Measurements from ENCODE around the gene MED13L. TPM values are rescaled to one million over a fixed set of nuclear protein-coding genes. Genes with fewer than 3 reads are reported as not detected.

The MED13L gene
- total and polyA plus RNA-seq, 4 donors = 7.9 to 94.0 (median 37.7) TPM

GRCh38 chr12:116209503-116209902, 68.0 kb downstream of the MED13L start:
- peaks cover 0 to 2% (median 0%) of the 10 kb centered on the region in 4 donors for H3K4me1 ChIP-seq (ENCODE audit: control insufficient read depth in 4 of 4, insufficient read depth in 4 of 4, low read length in 3 of 4)
- WGBS = 92% methylated on average over 2 of the region's 2 CpGs
- no peak overlapping the region for H3K9ac ChIP-seq (ENCODE audit: low read depth in 1 of 2, low read length in 2 of 2)
- H3K27me3 ChIP-seq (ENCODE audit: control insufficient read depth in 4 of 4, insufficient read depth in 4 of 4, low read length in 3 of 4) = no peaks in the 10 kb centered on the region
- H3K4me3 ChIP-seq (ENCODE audit: low read depth in 1 of 3, low read length in 3 of 3) = no peak overlapping the region
- TF ChIP-seq GABPA (IDR thresholded peaks at IDR 0.05 in 1 of 2, conservative IDR thresholded peaks at IDR 0.05 in 1 of 2) (no peak), FOXA1 (IDR thresholded peaks at IDR 0.05) (no peak), YY1 (IDR thresholded peaks at IDR 0.05) (no peak), JUND (IDR thresholded peaks at IDR 0.05) (no peak), SP1 (IDR thresholded peaks at IDR 0.05) (no peak), ATF3 (IDR thresholded peaks at IDR 0.05) (no peak), ZBTB33 (IDR thresholded peaks at IDR 0.05) (no peak)
- no peaks in the 10 kb centered on the region for H3K9me3 ChIP-seq (ENCODE audit: control insufficient read depth in 4 of 4, low read length in 3 of 4)
- H3K36me3 ChIP-seq (ENCODE audit: control insufficient read depth in 4 of 4, insufficient read depth in 3 of 4, low read depth in 1 of 4, low read length in 3 of 4) = no peaks in the 10 kb centered on the region
- no peak for DNase-seq (ENCODE audit: low spot score)
- no peak overlapping the region for H3K27ac ChIP-seq (ENCODE audit: low read depth in 1 of 2, low read length in 2 of 2)

GRCh38 chr12:116207274-116207673, 70.2 kb downstream of the MED13L start:
- WGBS = 98% methylated on average over 3 of the region's 3 CpGs
- Histone ChIP-seq H3K27me3 (ENCODE audit: control insufficient read depth in 4 of 4, insufficient read depth in 4 of 4, low read length in 3 of 4) (no peaks in the 10 kb centered on the region), H3K9ac (ENCODE audit: low read depth in 1 of 2, low read length in 2 of 2) (no peak overlapping the region), H3K36me3 (ENCODE audit: control insufficient read depth in 4 of 4, insufficient read depth in 3 of 4, low read depth in 1 of 4, low read length in 3 of 4) (no peaks in the 10 kb centered on the region), H3K4me3 (ENCODE audit: low read depth in 1 of 3, low read length in 3 of 3) (no peak overlapping the region), H3K4me1 (ENCODE audit: control insufficient read depth in 4 of 4, insufficient read depth in 4 of 4, low read length in 3 of 4) (peaks cover 0 to 4% (median 1%) of the 10 kb centered on the region in 4 donors), H3K27ac (ENCODE audit: low read depth in 1 of 2, low read length in 2 of 2) (no peak overlapping the region), H3K9me3 (ENCODE audit: control insufficient read depth in 4 of 4, low read length in 3 of 4) (no peaks in the 10 kb centered on the region)
- TF ChIP-seq NR2F2 (IDR thresholded peaks at IDR 0.05) (no peak), CTCF (IDR thresholded peaks at IDR 0.05; ENCODE audit: low read depth, low read length, missing input control) (no peak), FOXA2 (IDR thresholded peaks at IDR 0.05) (no peak), HNF4A (conservative IDR thresholded peaks at IDR 0.05) (no peak)
- DNase-seq (ENCODE audit: low spot score) = no peak

GRCh38 chr12:116206828-116207227, 70.7 kb downstream of the MED13L start:
- DNase-seq (ENCODE audit: low spot score) = no peak
- Histone ChIP-seq H3K4me1 (ENCODE audit: control insufficient read depth in 4 of 4, insufficient read depth in 4 of 4, low read length in 3 of 4) (peaks cover 0 to 4% (median 1%) of the 10 kb centered on the region in 4 donors), H3K9ac (ENCODE audit: low read depth in 1 of 2, low read length in 2 of 2) (no peak overlapping the region), H3K9me3 (ENCODE audit: control insufficient read depth in 4 of 4, low read length in 3 of 4) (no peaks in the 10 kb centered on the region), H3K4me3 (ENCODE audit: low read depth in 1 of 3, low read length in 3 of 3) (no peak overlapping the region), H3K27me3 (ENCODE audit: control insufficient read depth in 4 of 4, insufficient read depth in 4 of 4, low read length in 3 of 4) (no peaks in the 10 kb centered on the region), H3K36me3 (ENCODE audit: control insufficient read depth in 4 of 4, insufficient read depth in 3 of 4, low read depth in 1 of 4, low read length in 3 of 4) (no peaks in the 10 kb centered on the region), H3K27ac (ENCODE audit: low read depth in 1 of 2, low read length in 2 of 2) (no peak overlapping the region)
- WGBS = 97% methylated on average over 3 of the region's 3 CpGs
- TF ChIP-seq MAX (IDR thresholded peaks at IDR 0.05) = no peak
- no peak for TF ChIP-seq TAF1 (conservative IDR thresholded peaks at IDR 0.05)
- no peak for TF ChIP-seq HNF4A (conservative IDR thresholded peaks at IDR 0.05)
- TF ChIP-seq FOXA2 (IDR thresholded peaks at IDR 0.05) = no peak
- no peak for TF ChIP-seq ATF3 (IDR thresholded peaks at IDR 0.05)
- no peak for TF ChIP-seq CTCF (IDR thresholded peaks at IDR 0.05; ENCODE audit: low read depth, low read length, missing input control)
- no peak for TF ChIP-seq RXRA (IDR thresholded peaks at IDR 0.05)
- TF ChIP-seq ZBTB33 (IDR thresholded peaks at IDR 0.05) = no peak
- no peak for TF ChIP-seq FOXA1 (IDR thresholded peaks at IDR 0.05)
- no peak for TF ChIP-seq SP1 (IDR thresholded peaks at IDR 0.05)
- TF ChIP-seq JUND (IDR thresholded peaks at IDR 0.05) = no peak
